ENCODE measurements around the gene CHMP4B.

CHMP4B gene

GRCh38 chr20:33791540-33791939 lies 19.6 kb upstream of the CHMP4B start:
- TF ChIP-seq REST (IDR thresholded peaks at IDR 0.05; ENCODE audit: insufficient read depth in 1 of 2, low read depth in 2 of 2, low read length in 2 of 2): no peak
- TF ChIP-seq SIN3A (IDR thresholded peaks at IDR 0.05; ENCODE audit: borderline replicate concordance, insufficient read depth, low read length): no peak
- no peak for TF ChIP-seq TAF1 (IDR thresholded peaks at IDR 0.05; ENCODE audit: borderline replicate concordance, insufficient read depth, low read length)
- TF ChIP-seq POLR2AphosphoS5 (IDR thresholded peaks at IDR 0.05; ENCODE audit: low read depth, low read length): no peak
- TF ChIP-seq FOXP2 (optimal IDR thresholded peaks at IDR 0.05; ENCODE audit: borderline replicate concordance, extremely low read depth, extremely low read length, insufficient read depth): no peak

- no peak for TF ChIP-seq TAF1 (IDR thresholded peaks at IDR 0.05; ENCODE audit: borderline replicate concordance, insufficient read depth, low read length)
These were observed 19.1 kb upstream of the CHMP4B start for GRCh38 chr20:33791959-33792597.

GRCh38 chr20:33793011-33793931 lies 17.9 kb upstream of the CHMP4B start:
- TF ChIP-seq POLR2AphosphoS5 (IDR thresholded peaks at IDR 0.05; ENCODE audit: low read depth, low read length) (no peak), SIN3A (IDR thresholded peaks at IDR 0.05; ENCODE audit: borderline replicate concordance, insufficient read depth, low read length) (peak; percentile 37; the same call in 1 of the 2 replicates)

GRCh38 chr20:33796263-33796906 lies 14.8 kb upstream of the CHMP4B start:
- TF ChIP-seq TAF1 (IDR thresholded peaks at IDR 0.05; ENCODE audit: borderline replicate concordance, insufficient read depth, low read length) (no peak), SIN3A (IDR thresholded peaks at IDR 0.05; ENCODE audit: borderline replicate concordance, insufficient read depth, low read length) (no peak), REST (IDR thresholded peaks at IDR 0.05; ENCODE audit: insufficient read depth in 1 of 2, low read depth in 2 of 2, low read length in 2 of 2) (no peak), POLR2AphosphoS5 (IDR thresholded peaks at IDR 0.05; ENCODE audit: low read depth, low read length) (no peak), FOXP2 (optimal IDR thresholded peaks at IDR 0.05; ENCODE audit: borderline replicate concordance, extremely low read depth, extremely low read length, insufficient read depth) (no peak)

- TF ChIP-seq REST (IDR thresholded peaks at IDR 0.05; ENCODE audit: insufficient read depth in 1 of 2, low read depth in 2 of 2, low read length in 2 of 2) (no peak), FOXP2 (optimal IDR thresholded peaks at IDR 0.05; ENCODE audit: borderline replicate concordance, extremely low read depth, extremely low read length, insufficient read depth) (no peak), POLR2AphosphoS5 (IDR thresholded peaks at IDR 0.05; ENCODE audit: low read depth, low read length) (no peak), SIN3A (IDR thresholded peaks at IDR 0.05; ENCODE audit: borderline replicate concordance, insufficient read depth, low read length) (no peak), TAF1 (IDR thresholded peaks at IDR 0.05; ENCODE audit: borderline replicate concordance, insufficient read depth, low read length) (no peak)
These were observed 14.1 kb upstream of the CHMP4B start for GRCh38 chr20:33796907-33797544.
